Measurements from ENCODE around the gene CARF.
"Not testable (repeated sequence)": the region's sequence is repeated elsewhere in the genome, so short reads cannot be mapped to it uniquely, and the experiment has no call there.

The CARF gene, protein sequence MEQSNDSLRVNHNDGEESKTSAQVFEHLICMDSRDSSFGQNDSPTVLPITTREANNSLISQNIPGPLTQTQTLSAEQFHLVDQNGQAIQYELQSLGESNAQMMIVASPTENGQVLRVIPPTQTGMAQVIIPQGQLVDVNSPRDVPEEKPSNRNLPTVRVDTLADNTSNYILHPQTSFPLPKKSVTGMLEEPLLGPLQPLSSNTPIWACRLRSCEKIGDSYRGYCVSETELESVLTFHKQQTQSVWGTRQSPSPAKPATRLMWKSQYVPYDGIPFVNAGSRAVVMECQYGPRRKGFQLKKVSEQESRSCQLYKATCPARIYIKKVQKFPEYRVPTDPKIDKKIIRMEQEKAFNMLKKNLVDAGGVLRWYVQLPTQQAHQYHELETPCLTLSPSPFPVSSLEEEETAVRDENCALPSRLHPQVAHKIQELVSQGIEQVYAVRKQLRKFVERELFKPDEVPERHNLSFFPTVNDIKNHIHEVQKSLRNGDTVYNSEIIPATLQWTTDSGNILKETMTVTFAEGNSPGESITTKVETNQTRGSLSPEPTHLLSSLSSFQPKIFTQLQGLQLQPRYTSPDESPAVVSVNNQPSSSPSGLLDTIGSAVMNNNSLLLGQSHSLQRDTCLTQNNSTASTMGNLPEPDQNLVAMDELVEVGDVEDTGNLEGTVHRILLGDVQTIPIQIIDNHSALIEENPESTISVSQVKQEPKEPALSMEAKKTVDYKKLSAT

DNA sequence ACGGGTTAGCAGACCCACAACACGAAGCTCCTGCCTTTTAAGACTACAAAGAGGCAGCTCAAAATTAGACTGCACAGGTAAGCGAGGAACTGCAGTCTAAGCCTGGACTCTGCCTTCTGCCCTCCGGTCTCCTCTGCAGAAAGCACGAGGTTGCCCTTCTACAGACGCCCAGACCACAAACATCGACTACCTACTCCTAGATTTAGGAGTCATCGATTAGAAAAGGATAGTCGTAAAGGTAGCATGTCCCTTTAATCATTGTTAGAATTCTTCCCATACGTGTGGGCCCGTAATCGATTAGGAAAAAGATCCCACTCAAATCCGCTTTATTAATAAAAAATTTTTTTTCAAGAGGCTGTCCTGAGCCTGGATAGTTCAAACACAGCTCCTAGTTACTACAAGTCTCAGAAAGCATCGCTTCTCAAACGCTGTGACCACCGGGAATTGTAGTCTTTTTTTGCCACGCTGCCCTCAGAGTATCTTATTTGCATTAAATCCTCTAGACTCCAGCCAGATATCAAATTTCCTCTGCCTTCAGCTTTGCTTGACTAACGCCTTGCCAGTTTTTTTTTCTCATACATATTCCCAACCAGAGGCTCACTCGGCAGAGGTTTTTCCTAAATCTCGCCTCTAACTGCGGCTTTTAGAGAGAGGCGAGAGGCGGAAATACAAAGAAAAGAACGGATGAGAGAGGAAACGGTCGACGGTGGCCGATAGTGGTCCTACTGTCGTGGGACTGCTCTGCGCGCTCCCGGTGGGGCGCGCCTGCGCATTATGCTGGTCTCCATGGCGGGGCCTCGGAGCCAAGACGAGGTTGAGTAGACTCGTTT lies at the start of gene CARF, which contains the start of gene WDR12:
Gene CARF (plus strand): TSS at position 764 of the 830 bp plus-strand sequence. CDS start 29,628 bp downstream, outside the sequence.
Gene WDR12 (minus strand): TSS at position 162 of the 830 bp plus-strand sequence. CDS start 197 bp downstream, outside the sequence.
- Histone ChIP-seq H3K4me3 (peak within 1 kb of the TSS; percentile 47 to 82 (median 68)), H3K27ac (peak within 1 kb of the TSS in 20 of 21 experiments; percentile 70 to 95 (median 84))

DNA sequence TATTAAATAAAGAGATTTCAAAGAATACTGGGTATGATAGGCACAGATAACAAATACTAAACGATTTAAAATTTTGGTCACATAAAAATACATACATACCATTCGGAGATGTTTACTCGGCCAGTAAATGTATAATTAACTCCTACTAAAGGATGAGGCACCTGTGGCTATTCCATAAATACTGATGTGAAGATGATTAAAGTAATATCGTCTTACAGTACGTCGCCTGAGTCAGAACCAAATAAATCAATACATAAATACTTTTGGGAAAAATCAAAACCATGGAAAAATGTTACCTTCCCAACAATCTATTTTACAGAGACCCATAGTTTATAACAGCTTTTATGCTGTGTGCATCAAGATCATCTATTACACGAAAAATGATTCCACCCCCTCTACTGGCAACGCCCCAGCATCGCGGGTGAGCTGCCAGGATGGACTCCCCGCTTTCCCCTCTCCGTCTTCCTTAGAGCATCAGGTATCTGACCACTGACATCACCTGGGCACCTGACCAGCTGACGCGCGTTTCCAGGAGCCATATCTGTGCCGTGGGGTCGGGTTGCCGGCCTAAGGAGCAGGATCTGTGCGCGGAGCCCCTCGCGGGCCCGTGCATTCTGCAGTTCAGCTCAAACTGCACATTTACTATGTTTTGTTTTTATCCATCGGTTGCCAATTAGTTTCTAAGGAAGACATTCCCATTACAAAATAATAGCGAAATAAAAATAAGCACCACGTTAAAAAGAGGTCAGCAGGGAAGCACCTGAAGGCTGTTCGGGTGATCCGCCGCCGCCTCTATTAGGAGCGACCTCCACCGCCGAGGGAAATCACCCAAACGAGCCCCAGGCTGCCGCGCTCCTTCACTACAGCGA lies 41.4 kb upstream of the CARF start:
- Histone ChIP-seq H3K4me3 (peak overlapping the region; percentile 54 to 85 (median 71)), H3K27ac (peak overlapping the region in 17 of 21 experiments; percentile 31 to 85 (median 74))

DNA sequence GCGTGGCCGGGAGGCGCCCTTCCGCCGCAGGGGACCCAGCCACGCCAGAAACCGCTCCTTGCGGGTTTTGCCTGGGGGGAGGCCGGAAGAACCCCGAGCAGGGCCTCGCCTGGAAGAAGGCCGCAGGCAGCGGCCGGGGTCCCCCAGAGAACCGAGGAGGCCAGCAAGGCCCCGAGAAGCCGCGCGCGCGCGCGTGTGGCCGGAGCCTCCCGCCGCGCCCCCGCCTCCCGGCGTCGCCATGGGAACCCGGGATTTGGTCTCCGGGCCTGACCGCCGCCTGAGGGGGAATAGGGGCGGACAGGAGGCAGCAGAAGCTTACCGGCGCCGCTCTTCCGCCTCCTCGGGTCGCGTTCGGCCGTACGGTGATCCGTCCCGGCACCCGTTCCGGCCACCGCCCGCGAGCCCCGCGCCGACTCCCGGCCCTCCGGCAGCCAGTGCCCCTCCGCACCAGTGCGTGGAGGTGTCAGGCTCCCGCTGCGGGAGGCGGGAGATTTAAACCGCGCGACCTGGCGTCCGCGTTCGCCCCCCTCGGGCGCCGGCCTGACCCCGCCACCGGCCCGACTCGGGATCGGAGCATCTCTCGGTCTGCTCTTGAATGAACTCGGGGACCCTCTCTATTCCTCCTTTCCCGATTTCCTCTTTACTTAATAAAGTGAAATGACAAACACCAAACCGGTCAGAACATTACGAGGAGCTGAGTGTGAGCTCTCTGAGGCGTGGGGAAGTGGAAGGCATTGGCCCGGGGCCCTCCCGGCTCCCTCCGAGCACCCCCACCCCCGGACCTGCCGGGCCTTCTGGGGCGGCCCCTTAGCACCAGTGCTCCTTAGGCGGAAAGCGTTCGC lies 40.6 kb upstream of the CARF start, which contains the start of gene ICA1L:
Gene ICA1L (minus strand): TSS at position 467 of the 842 bp plus-strand sequence. CDS start 42,757 bp downstream, outside the sequence.
- peak within 1 kb of the TSS in 17 of 21 experiments; percentile 31 to 85 (median 74) for H3K27ac ChIP-seq
- peak within 1 kb of the TSS; percentile 54 to 85 (median 71) for H3K4me3 ChIP-seq

DNA sequence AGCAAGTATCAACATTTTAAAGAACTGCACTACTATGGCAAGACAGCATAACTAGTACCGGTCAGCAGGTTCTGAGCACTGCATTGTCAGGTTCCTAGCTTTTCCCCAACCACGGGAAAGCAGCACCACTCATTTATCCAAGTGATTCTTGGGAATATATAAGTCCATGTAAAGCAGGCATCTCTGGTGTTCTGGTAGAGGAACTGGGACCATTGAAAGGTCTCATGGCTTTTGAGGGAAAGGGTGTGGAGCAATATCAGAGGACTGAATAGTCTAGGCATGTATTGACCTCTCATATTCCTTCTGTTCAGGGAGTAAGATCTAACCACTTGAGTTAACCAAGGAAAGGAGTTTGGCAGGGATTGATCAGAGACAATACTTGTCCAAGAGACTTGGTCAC lies 34.4 kb upstream of the CARF start:
- Histone ChIP-seq H3K27ac (no peak overlapping the region), H3K4me3 (no peak overlapping the region)

DNA sequence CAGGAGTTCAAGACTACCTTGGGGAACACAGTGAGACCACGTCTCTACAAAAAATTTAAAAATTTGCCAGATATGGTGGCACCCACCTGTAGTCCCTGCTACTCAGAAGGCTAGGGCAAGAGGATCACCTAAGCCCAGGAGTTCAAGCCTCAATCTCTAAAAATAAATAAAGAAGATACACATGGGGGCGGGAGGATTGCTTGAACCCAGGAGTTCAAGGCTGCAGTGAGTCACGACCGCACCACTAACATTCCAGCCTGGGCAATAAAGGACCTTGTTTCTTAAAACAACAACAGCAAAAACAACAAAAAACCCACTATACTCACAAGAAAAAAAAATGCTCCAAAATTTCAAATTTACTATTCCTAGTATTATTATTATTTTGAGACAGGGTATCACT lies 30.5 kb upstream of the CARF start:
- H3K4me3 ChIP-seq, result no peak overlapping the region
- H3K27ac ChIP-seq, result no peak overlapping the region

DNA sequence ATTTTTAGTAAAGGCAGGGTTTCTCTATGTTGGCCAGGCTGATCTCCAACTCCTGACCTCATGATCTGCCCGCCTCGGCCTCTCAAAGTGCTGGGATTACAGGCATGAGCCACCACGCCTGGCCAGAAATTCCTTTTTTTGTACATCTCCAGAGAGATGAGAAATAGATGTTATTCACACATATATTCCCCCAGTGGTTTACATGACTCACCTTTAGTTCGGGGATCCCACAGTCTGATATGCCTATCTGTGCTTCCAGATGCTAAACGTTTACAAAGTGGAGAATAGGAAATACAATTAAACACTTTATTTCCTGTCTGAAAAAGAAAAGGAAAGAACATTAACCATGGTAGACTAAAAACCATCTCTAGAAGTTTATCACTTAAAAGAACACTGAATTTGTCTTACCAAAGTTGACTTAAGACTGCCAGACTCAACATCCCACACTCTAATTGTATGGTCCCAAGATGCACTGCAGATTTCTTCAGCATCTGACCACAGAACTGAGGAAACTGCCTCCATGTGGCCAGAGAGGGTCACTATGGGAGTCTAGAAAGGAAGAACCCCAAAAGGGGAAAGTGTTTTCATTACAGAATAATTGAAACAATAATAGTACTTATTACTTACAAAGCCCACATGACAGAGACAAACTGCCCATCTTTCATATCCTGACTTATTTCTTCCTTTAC lies 27.9 kb upstream of the CARF start:
- H3K4me3 ChIP-seq, result no peak overlapping the region
- no peak overlapping the region for H3K27ac ChIP-seq

DNA sequence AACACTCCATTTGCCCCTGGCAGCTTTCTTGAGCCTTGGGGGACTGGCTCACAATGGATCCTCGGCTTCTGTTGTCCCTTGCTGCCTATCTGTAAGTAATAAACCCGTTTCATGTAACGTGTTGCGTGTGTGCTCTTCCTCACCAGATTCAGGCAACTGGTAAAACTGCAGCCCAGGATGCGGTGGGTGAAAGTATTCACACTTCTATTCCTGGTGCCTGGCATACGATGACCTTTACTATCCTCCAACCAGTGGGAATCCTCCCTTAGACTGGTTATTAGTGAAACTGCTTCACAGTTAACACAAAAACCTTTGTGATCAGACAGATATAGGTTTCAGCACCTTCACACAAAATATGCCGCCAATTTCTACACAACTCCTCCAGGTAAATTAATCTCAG lies 26.9 kb upstream of the CARF start:
- H3K27ac ChIP-seq, result no peak overlapping the region

DNA sequence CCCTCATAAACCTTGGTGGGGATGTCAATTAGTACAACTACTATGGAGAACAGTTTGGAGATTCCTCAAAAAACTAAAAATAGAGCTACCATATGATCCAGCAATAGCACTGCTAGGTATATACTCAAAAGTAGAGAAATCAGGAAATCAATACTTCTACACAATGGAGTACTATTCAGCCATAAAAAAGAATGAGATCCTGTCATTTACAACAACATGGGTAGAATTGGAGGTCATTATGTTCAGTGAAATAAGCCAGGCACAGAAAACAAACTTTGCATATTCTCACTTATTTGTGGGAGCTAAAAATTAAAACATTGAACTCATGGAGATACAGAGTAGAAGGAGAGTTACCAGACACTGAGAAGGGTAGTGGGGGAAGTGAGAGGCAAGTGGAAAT lies 6.6 kb upstream of the CARF start:
- H3K4me3 ChIP-seq, H3K27ac ChIP-seq: not testable (repeated sequence)

More for the DNA sequence above, 26.9 kb upstream of the CARF start:
- H3K4me3 ChIP-seq, result no peak overlapping the region

DNA sequence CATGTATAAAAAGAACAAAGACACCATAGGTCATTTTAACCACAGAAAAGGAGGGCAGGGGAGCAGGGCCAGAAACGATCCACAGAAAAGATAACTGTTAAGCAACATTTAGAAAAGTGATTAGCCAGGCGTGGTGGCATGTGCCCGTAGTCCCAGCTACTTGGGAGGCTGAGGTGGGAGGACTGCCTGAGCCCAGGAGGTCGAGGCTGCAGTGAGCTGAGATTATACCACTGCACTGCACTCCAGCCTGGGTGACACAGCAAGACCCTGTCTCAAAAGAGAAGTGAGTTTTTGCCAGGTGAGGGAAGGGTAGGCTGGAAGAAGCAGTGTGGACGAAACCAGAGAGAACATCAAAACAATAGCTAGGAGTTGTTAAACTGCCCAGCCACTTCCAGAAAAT lies 3.9 kb upstream of the CARF start:
- no peak overlapping the region for H3K27ac ChIP-seq
- H3K4me3 ChIP-seq, result no peak overlapping the region

DNA sequence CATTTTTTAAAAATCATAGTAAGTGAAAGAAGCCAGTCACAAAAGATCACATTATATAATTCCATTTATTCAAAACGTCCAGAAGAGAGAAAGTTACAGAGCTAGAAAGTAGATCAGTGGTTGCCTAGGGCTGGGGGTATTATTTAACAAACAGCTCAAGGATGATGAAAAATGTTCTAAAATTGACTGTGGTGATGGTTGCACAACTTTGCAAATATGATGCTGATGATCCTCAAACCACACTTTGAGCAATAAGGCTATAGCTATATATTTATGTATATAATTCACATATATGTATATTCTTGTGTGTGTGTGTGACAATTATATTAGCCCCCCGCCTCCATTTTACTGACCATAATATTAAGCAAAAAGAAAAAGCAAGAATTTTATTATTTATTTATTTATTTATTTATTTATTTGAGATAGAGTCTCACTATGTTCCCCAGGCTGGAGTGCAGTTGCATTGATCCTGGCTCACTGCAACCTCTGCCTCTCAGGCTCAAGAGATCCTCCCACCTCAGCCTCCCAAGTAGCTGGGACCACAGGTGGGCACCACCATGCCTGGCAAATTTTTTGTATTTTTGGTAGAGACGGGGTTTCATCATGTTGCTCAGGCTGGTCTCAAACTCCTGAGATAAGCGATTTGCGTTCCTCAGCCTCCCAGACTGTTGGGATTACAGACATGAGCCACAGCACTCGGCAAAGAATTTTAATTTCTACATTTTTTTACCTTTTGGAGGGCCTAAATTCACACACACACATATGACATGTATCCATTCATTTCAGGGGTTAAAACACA lies 2.5 kb upstream of the CARF start:
- H3K4me3 ChIP-seq, result no peak overlapping the region

DNA sequence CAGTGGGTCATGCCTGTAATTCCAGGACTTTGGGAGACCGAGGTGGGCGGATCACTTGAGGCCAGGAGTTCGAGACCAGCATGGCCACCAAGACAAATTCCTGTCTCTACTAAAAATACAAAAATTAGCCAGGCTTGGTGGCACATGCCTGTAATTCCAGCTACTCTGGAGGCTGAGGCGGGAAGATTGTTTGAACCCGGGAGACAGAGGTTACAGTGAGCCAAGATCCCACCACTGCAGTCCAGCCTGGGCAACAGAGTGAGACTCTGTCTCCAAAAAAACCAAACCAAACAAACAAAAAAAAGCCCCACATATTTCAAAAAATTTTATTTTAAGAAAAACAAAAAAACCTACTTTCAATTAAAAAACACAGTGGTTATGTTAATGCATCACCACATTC lies 1.8 kb upstream of the CARF start:
- Histone ChIP-seq H3K27ac (peak overlapping the region in 1 of 21 experiments; percentile 89), H3K4me3 (peak overlapping the region in 4 of 7 experiments; percentile 62 to 82 (median 72))

More for the DNA sequence above, 2.5 kb upstream of the CARF start:
- no peak overlapping the region for H3K27ac ChIP-seq

DNA sequence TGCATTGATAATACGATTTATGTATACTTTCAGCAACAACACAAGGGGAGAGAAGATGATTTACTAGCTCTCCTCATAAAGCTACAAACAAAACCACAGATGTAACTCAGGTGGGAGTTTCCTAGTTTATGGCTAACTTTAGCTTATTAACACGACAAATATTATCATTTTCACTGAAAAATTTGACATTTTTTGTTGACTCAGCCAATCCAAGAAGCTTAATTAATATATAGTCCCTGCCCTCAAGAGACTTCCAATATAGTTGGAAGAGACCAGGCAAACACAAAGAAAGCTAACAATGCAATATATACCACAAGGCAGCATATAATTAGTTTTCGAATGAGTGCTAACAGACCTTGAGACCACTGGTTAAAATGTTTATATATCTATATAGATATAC lies 1.4 kb upstream of the CARF start:
- Histone ChIP-seq H3K4me3 (peak overlapping the region; percentile 47 to 82 (median 68)), H3K27ac (peak overlapping the region in 8 of 21 experiments; percentile 73 to 95 (median 88))

DNA sequence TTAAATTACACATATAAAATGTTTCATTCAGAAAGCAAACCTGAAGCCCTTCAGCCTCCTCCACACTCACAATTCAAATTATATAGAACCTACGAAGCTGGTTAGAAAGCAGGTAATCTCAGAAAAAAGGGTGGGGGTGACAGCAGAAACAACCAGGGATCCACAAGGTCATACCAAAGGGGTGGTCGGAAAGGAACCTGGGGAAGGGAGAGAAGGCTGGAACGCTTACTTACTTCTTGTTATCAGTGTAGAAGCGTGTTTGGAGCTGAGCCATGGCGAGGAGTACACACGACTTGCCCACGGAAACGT lies 918 bp upstream of the CARF start:
- H3K27ac ChIP-seq, result peak overlapping the region in 20 of 21 experiments; percentile 70 to 95 (median 84)

DNA sequence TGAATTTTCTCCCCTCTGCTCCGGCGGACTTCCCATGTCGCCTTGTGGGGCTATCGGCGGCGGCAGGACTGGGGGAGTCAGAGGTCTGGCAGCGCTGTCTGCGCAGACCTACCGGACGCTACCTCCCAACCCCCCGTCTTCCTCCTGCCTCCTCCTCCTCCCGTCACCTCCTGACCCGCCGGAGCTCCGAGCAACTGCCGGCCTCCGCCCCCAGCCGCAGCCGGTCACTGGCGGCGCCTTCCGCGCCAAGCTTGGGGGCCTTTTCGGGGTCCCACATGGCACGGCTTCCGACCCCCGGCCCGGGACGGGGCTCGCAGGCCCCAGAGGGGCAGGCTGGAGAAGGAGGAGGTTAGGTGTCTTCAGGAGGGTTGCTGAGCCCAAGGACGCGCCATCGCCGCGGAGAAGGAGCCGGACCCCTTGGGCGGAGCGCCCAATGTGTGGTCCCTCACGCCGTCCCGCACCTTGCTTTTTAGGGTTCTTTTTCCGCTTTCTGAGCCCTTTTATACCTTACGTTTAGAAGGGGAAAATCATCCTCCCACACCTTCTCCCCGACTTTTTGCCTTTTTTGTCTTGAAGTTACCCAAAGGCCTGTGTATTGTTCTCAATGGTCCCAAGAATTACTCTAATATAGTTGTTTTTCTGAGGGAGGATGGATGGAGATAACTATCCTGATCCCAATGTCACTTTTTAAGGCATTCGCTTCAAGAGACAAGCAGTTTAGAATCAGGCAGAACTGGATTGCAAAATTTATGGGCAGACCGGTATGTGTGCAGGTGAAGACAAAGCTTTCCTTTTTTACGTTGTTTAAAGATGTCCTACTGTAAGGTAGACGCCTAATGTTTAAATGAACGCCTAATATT lies 497 bp downstream of the CARF start:
- peak overlapping the region; percentile 47 to 82 (median 68) for H3K4me3 ChIP-seq
- H3K27ac ChIP-seq, result peak overlapping the region in 20 of 21 experiments; percentile 70 to 95 (median 84)

More for the DNA sequence above, 918 bp upstream of the CARF start:
- H3K4me3 ChIP-seq, result peak overlapping the region; percentile 47 to 82 (median 68)

DNA sequence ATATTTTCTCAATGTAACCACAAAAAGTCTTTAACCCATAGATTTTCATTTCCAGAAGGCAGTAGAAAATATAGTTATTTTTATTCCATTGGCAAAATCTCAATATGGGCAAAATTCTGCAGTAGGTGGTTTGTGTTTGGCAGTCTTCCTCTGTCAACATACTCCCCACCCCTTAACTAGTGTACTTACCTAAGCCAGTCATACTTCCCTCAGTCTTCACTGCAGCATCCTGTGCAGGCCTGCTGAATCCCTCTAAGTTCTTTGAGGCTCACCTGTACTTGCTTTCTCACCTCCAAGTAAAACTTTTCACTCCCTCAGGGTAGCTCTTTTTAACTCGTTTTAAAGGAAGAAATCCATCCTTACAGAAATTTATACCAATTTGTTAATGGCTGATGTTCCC lies 6.8 kb downstream of the CARF start:
- Histone ChIP-seq H3K4me3 (no peak overlapping the region), H3K27ac (no peak overlapping the region)
